ENCODE data around the gene UNK.

Gene UNK

GRCh38 chr17:75785016-75785890, 647 bp downstream of the UNK start:
- in situ Hi-C loops (cut with HindIII; ENCODE audit: low pct_ligation_motif_present, low sequenced_read_pairs): no loop called here
- peak; percentile 81 for DNase-seq

DNA sequence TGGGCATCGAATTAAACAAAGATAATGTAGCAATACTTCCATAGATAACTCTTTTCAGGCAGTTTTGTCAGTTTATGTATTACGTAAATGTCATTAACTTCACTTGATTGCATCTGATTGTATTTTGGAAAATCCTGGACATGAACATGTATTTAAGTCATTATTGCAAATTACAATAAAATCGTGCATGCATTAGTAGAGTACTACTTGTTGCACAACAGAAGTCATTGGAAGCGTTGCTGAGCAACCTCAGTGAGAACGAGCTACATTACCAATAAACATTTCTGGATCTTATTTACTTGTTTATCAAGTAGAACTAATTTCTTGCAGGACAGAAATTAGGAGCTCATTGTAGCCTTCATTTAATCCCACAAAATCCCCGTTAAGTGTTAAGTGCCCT, 6.6 kb downstream of the UNK start:
- Histone ChIP-seq H3K4me3 (ENCODE audit: low read depth, low read length) (no peak overlapping the region), H3K36me3 (replicated peaks) (peaks cover 4% of the 10 kb centered on the region), H3K27ac (no peak overlapping the region), H3K27me3 (replicated peaks) (no peaks in the 10 kb centered on the region)
- in situ Hi-C loops (cut with HindIII; ENCODE audit: low pct_ligation_motif_present, low sequenced_read_pairs): no loop called here
- no peak for DNase-seq
- no peak for TF ChIP-seq CTCF (IDR thresholded peaks at IDR 0.05; ENCODE audit: low read depth, low read length, missing control alignments)

More at GRCh38 chr17:75785016-75785890, 647 bp downstream of the UNK start:
- peak overlapping the region; percentile 79 for H3K4me3 ChIP-seq (ENCODE audit: low read depth, low read length)
- TF ChIP-seq CTCF (IDR thresholded peaks at IDR 0.05; ENCODE audit: low read depth, low read length, missing control alignments): no peak
- no peaks in the 10 kb centered on the region for H3K27me3 ChIP-seq (replicated peaks)
- no peaks in the 10 kb centered on the region for H3K36me3 ChIP-seq (replicated peaks)
- H3K27ac ChIP-seq: peak overlapping the region; percentile 100

DNA sequence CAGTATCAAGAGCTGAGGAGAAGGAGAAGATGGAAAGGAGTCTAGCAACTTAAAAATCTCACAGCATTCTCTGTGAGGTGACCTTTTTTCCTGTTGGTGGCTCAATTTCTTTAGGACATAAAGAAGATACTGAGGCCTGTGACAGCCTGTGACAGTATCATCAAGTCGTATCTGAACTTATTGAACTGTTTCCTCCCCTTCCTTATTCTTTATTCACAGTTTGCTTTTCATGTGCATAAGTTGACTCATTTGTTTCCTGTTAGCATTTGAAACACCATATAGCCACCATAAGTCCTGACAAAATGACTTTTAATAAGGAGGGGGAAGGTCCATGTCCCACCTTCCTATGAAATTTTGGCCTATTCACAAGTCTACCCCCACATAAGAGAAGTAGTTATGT, 8.9 kb downstream of the UNK start:
- no peak for DNase-seq
- peaks cover 9% of the 10 kb centered on the region for H3K36me3 ChIP-seq (replicated peaks)
- H3K27me3 ChIP-seq (replicated peaks): no peaks in the 10 kb centered on the region
- in situ Hi-C loops (cut with HindIII; ENCODE audit: low pct_ligation_motif_present, low sequenced_read_pairs): no loop called here
- H3K27ac ChIP-seq: no peak overlapping the region
- no peak for TF ChIP-seq CTCF (IDR thresholded peaks at IDR 0.05; ENCODE audit: low read depth, low read length, missing control alignments)
- no peak overlapping the region for H3K4me3 ChIP-seq (ENCODE audit: low read depth, low read length)

DNA sequence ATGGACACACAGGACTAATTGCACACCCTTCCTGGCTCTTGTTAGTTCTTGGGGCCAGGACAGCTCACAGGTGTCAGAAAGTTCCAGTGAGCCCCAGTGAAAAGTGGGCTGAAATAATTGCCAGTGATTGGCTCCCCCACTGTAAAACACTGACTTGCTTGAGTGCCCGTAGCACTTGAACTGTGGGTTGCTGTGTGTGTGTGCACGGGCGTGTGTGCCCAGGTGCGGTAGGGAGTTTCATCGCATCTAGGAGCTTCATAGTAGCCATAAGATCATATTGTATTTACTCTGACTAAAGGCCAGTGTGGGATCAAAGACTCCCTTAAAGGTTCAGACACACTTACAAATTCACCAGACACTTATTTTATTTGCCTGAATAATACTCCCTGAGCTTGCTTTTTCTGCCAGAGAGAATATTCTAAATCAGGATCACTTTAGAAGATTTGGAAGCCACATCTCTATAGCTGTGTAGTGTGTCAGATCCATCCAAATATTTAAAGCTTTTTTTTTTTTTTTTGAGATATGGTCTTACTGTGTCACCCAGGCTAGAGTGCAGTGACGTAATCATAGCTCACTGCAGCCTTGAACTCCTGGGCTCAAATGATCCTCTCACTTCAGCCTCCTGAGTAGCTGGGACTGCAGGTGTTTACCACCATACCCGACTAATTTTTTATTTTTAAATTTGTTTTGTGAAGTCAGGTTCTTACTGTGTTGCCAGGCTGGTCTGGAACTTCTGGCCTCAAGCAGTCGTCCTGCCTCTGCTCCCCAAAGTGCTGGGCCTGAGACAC, 11.4 kb downstream of the UNK start:
- H3K27ac ChIP-seq: no peak overlapping the region
- no peak overlapping the region for H3K4me3 ChIP-seq (ENCODE audit: low read depth, low read length)
- DNase-seq: no peak
- no peaks in the 10 kb centered on the region for H3K27me3 ChIP-seq (replicated peaks)
- H3K36me3 ChIP-seq (replicated peaks): peaks cover 16% of the 10 kb centered on the region
- in situ Hi-C loops (cut with HindIII; ENCODE audit: low pct_ligation_motif_present, low sequenced_read_pairs): no loop called here
- no peak for TF ChIP-seq CTCF (IDR thresholded peaks at IDR 0.05; ENCODE audit: low read depth, low read length, missing control alignments)

DNA sequence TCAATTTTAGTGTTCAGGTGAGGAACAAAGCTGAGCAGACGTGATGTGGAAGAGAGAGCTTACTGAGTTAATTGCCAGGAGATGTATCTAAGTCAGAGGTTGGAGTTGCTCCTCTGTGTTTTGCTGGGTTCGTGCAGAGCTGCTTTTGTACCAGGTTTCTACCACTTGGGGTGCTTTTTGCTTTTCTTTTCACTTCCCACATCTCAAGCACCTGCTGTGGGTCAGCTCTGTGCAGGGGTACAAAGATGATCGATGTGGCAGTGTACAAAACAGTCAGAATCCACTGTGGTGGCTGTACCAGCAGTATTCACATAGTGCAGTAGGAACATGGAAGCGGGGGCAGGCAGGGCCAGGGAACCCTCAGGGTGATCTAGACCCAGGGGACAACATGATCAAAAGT, 14.8 kb downstream of the UNK start:
- in situ Hi-C loops (cut with HindIII; ENCODE audit: low pct_ligation_motif_present, low sequenced_read_pairs): no loop called here
- Histone ChIP-seq H3K36me3 (replicated peaks) (peaks cover 12% of the 10 kb centered on the region), H3K27ac (no peak overlapping the region), H3K4me3 (ENCODE audit: low read depth, low read length) (no peak overlapping the region), H3K27me3 (replicated peaks) (no peaks in the 10 kb centered on the region)
- no peak for DNase-seq
- no peak for TF ChIP-seq CTCF (IDR thresholded peaks at IDR 0.05; ENCODE audit: low read depth, low read length, missing control alignments)
